ENCODE data around the gene ZRANB1.

Gene ZRANB1

GRCh38 chr10:124923684-124924083, 18.2 kb upstream of the ZRANB1 start:
- DNase-seq = no peak

DNA sequence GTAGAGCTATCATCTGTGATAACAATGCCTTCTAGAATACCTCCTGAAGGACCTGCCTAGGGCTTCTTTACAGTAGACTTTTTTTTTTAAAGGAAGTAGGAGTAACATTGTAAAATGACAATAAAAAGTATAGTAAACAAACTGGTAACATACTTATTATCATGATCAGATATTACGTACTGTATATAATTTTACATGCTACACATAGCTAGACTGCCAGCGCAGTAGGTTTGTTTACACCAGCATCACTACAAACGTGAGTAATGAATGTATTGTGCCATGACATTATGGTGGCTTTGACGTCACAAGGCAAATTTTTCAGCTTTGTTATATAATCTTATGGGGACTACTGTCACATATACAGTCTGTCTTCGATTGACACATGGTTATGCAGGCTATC, 15.4 kb upstream of the ZRANB1 start:
- no peak for DNase-seq

GRCh38 chr10:124928087-124928486, 13.8 kb upstream of the ZRANB1 start:
- DNase-seq = no peak

DNA sequence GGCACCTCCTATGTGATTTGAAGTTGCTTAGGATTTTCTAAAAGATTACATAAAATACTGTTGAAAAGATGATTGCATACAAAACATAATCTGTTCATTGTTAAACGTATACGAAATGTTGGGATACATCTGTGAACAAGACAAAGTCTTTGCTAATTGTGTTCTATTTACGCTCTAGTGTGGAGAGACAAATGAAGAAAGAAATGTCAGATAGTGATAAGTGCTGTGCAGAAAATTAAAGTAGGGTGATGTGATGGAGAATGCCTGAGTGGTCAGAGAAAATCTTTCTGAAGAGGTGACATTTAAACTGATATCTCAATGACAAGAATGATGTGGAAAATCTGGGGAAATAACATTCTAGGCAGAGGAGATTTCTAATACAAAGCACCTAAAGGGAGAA, 13.4 kb upstream of the ZRANB1 start:
- no peak for DNase-seq

GRCh38 chr10:124935946-124936345, 6.0 kb upstream of the ZRANB1 start:
- no peak for DNase-seq

DNA sequence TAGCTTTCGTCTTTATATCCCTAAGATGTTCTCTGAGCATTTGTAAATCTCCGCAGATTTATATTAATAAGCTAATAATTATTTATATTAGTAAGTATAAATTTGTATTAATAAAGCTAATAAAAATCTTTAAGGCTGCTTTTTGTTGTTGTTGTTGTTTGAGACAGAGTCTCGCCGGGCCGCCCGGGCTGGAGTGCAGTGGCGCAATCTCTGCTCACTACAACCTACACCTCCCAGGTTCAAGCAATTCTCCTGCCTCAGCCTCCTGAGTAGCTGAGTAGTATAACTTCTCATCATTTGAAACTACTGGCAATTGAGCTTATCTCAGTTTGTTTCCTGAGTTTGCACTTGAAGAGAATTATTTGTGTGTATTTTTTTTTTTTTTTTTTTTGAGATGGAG, 5.1 kb upstream of the ZRANB1 start:
- no peak for DNase-seq

DNA sequence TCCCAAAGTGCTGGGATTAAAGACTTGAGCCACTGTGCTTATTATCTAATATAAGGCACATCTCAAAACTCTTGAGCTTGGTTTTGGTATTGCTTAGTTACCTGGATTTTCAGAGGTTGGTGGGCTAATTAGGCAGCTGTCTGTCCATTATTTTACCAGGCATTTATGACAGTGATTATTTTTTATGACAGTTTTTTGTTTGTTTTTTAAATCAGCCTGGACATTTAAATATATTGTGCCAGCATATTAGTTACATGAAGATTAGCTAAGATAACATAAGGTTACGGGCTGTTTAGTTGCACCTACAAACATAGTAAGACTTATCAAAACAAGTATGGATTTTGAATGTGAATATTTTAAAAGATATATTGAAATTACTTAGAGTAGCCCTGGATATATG, 2.6 kb upstream of the ZRANB1 start:
- DNase-seq = no peak

DNA sequence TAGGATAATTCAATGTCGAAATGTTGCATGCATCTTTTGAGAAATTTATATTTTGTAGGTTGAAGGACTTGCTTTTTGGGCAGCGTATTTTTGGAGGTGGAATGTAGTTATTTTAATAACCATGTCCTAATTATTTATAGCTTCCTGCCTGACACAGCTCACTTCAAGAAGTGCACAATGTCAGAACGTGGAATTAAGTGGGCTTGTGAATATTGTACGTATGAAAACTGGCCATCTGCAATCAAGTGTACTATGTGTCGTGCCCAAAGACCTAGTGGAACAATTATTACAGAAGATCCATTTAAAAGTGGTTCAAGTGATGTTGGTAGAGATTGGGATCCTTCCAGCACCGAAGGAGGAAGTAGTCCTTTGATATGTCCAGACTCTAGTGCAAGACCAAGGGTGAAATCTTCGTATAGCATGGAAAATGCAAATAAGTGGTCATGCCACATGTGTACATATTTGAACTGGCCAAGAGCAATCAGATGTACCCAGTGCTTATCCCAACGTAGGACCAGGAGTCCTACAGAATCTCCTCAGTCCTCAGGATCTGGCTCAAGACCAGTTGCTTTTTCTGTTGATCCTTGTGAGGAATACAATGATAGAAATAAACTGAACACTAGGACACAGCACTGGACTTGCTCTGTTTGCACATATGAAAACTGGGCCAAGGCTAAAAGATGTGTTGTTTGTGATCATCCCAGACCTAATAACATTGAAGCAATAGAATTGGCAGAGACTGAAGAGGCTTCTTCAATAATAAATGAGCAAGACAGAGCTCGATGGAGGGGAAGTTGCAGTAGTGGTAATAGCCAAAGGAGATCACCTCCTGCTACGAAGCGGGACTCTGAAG, 620 bp downstream of the ZRANB1 start:
- no peak for DNase-seq

DNA sequence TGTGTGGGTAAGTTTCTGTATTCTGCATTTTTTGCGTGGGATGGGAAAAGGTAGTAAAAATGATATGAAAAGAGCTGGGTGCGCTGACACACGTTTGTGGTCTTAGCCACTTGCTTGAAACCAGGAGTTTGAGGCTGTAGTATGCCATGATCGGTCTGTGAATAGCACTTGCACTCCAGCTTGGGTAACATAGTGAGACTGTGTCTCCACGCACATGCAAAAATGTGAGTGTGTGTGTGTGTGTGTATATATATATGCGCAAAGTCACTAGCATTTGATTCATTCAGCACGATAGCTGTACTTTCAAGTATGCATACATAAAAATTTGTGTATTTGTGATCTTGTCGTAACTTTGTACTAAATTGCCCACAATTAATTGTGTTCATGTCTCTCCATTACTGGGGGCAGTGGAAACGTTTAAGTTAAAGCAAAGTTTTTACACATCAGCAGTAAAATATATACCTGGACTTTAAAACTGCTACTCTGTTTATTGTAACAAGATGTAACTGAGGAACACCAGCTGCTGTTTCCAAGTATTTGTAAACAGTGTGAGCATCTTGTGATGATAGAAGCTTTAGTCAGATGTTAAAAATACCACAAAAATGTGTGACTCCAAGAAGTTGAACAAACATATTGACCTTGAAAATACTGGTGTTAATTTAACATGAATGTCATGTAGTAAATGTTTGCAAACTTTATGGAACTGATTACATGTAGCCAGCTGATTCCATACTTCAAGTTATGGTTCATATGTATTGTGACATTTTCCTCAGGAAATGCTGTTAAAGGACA, 1.6 kb downstream of the ZRANB1 start:
- DNase-seq = no peak

DNA sequence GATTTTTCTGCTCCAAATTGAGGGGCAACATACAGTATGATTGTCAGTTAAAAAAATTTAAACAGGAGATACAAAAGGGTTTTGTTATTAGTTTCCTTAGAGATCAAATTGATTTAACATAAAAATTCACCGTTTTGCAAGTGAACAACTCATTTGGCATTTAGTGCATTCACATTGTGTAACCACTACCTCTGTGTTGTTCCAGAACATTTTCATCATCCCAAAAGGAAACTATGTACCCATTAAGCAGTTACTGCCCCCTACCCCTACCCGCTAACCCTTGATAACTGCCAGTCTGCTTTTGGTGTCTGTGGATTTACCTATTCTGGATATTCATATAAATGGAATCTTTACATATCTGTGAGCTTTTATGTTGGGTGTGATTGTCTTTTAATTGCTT, 3.1 kb downstream of the ZRANB1 start:
- DNase-seq = no peak

- no peak for DNase-seq
These were observed 5.0 kb downstream of the ZRANB1 start for GRCh38 chr10:124946945-124947344.

DNA sequence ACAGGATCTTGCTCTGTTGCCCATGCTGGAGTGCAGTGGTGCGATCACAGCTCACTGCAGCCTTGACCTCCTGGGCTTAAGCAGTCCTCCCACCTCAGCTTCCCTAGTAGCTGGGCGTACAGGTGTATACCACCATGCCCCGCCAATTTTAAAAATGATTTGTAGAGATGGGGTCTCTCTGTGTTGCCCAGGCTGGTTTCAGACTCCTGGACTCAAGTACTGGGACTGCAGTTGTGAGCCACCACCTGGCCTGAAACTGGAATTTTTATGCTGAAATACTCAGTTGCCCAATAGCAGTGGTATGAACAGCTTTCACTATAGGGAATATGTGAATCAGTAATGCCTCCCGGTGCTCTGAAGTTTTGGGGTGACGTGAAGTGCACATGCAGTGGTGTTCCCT, 7.6 kb downstream of the ZRANB1 start:
- no peak for DNase-seq

GRCh38 chr10:124952123-124952522, 10.2 kb downstream of the ZRANB1 start:
- no peak for DNase-seq

DNA sequence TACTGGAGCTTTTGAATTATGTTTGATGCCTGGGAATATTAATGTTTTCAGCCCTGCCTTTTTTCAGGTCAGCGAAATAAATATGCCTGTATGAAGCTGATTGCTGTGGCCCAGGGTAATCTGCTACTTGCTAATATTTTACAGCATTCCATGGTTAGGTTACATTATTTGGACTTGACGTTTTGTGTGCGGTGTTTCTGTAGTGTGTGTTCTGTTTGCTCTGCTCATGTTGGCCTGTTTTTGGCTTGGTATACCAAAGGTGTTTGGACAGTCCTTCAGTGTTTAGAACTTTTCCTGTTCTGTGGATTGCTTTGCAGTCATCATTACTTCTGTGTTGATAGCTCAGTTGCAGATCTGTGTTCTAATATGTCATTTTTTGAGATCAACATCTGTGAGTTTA, 11.5 kb downstream of the ZRANB1 start:
- no peak for DNase-seq

DNA sequence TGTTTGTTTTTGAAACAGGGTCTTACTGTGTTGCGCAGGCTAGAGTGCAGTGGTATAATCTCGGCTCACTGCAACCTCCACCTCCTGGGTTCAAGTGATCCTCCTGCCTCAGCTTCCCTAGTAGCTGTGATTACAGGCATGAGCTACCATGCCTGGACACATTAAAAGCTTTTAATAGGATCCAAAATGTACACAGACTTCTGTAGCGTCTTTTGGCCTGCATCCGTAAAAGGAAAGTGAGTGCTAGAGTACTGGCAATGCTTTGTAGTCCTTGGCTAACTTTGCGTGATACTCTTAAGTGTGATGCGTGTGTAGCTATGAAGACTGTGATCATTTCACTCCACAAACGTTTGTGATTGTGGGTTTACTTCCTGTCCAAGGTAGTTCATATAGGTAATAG, 13.3 kb downstream of the ZRANB1 start:
- DNase-seq = no peak

DNA sequence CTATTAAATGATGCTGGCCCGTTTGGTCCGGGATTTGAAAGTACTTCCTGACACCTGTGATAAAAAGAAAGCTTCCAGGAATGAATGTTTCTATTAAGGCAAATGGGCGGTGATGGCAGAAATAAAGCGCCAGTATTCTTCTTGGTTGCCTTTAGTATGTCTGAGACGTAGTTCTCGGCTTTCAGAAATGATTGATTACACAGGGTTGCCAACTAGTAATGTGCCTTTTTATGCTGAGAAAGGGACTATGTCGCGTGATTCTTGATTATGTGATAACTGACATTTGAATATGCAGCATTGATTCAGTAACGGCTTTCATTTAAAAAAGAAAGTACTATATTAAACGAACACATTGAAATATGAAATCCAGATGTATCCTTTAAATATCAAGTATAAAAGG, 13.9 kb downstream of the ZRANB1 start:
- DNase-seq = no peak

GRCh38 chr10:124956764-124957163, 14.8 kb downstream of the ZRANB1 start:
- DNase-seq = no peak

- DNase-seq = no peak
These were observed 15.6 kb downstream of the ZRANB1 start for GRCh38 chr10:124957404-124957947.

- no peak for DNase-seq
These were observed 17.6 kb downstream of the ZRANB1 start for GRCh38 chr10:124959564-124959963.

- no peak for DNase-seq
These were observed 19.3 kb downstream of the ZRANB1 start for GRCh38 chr10:124961248-124961570.

- no peak for DNase-seq
These were observed 20.5 kb downstream of the ZRANB1 start for GRCh38 chr10:124962421-124962820.

- DNase-seq = no peak
These were observed 22.2 kb downstream of the ZRANB1 start for GRCh38 chr10:124963866-124964720.

DNA sequence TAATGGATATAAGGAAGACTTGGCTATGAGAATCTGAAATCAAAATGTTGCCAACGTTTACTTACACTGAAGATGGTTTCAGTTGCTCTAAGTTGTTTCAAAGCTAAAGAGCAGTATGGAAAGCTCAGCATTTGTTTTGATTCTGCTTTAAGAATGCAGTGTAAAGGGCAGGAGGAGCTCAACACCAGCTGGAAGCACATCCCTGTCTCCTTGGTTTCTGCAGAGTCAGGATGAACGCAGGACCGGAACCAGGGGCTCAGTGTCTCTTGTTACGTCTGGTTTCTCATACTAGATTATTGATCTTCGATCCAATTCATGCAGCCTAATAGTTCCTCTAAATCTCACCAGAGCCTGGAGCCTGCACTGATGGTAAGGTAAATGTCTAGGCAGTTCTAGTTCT, 24.1 kb downstream of the ZRANB1 start:
- DNase-seq = no peak
